ENCODE measurements around the gene PPP1R10. TPM values are rescaled to one million over a fixed set of nuclear protein-coding genes. Genes with fewer than 3 reads are reported as not detected.

PPP1R10 gene
- total RNA-seq, 1 donor from 2014 or later: 29.6 TPM

DNA sequence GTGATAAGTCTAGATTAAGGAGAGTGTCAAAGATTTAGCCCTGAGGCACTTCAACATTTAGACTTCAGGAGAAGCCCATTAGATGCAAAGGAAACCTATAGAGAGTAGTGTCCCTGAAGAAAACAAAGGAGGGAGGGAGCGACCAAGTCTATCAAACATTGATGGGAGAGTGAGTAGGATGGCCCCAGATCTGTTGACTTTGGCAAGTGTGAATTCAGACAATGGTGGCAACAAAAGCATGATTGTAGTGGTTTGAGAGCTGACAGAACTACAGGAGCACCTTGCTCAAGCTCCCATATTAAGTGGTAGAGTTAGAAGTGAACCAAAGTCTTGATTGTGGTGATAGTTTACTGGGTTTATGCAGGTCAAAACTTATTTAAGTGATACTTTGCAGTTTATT lies 46.8 kb downstream of the PPP1R10 start:
- ATAC-seq (ENCODE audit: poor library complexity): no peak
- intact Hi-C loops (cut with DNase I): no loop called here
- DNase-seq: no peak

DNA sequence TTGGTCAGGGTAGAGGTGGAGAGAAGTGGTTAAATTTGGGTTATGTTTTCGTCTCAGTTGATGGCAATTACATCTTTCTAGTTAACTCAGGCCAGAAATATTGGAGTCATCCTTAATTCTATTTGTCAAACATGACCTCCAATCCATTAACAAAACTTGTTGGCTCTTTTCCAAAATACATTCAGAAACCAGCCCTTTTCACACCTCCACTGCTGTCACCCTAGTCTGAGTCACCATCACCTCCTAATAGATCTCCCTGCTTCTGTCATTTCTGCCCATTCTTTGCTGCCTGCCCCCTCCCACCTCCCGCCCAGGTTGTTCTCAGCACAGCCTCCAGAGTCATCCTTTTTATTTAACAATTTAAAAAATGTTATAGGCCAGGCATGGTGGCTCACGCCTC lies 48.8 kb downstream of the PPP1R10 start:
- ATAC-seq (ENCODE audit: poor library complexity) (no peak), DNase-seq (no peak)
- intact Hi-C loops (cut with DNase I): no loop called here

DNA sequence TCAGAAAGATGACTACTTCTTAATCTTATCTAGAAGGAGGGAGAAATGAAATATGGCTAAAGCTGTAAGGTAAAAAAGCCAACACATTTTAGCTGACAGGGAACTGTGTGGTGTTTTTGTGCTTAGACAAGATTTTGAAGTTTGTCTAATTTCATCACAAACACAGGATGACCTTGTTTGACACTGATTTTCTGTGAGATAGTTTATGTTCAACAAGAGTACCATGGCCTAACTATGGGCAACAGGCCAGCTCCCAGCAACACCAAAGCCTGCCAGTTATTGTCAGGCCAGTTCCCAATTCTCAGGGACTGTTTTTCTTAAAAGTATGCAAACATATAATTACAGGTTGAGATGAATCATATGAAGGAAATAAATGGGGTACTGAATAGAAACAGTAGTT lies 51.3 kb downstream of the PPP1R10 start:
- intact Hi-C loops (cut with DNase I): no loop called here
- DNase-seq (no peak), ATAC-seq (ENCODE audit: poor library complexity) (no peak)

DNA sequence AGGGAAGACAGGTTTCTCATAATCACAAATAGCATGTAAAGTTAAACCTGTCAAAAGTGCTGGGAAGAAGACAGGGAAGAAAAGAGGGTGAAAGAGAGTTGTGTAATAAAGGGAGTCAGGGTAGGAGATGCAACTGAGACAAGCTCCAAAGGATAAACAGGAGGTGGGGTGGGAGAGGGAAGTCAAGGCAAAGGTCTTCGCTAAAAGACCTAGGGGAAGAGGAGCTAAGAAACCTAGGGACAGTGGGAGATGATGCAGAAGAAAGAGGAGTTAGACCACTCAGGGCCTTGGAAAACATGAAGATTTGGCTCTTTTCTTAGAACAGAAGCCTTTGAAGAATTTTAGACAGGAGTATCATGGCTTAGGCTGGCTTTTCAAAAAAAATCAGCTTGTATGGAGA lies 52.9 kb downstream of the PPP1R10 start:
- intact Hi-C loops (cut with DNase I): no loop called here
- ATAC-seq (ENCODE audit: poor library complexity): no peak

DNA sequence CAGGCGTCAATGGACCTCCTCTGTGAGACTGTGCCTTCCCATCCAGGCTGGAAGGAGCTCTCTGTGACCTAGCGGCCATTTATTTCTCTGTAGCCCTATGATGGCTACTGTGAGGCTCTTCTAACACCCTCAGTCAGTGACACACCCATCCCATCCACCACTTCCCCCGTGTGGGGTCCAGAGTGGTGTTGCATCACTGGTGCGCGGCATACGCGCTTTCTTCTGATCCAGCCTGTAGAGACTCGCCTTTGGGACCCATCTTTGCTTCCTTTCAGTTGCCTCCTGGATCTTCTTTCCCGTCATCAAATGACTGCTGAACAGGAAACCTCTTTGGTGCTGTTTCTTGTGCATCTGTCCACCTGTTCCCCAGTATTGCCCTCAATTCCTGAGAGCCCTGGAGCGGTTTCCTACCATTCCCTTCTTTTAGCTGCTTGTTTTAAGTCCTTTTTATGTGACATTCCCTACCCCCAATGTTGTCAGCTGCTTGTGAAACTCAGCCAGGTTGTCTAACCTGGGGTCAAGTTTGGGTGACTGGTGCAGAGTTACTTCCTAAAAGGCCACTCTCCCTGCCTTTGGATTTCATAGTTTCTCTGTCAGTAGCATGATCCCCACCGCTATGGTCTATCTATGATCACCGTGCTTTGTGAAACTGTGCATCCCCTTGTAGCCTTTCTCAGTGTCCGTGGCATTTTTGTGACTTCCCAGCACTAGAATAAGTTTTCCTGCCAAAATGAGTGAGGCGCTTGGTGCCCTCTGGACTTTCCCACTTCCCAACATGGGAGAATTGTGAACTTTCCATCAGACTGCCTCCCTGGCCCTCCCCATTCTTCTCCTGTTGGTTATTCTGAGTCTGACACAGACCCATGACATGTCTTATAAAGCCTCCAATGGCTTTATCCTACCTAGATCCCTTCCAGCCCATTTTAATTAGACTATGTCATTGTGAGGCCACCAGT lies 54.3 kb downstream of the PPP1R10 start:
- ATAC-seq (ENCODE audit: poor library complexity) (no peak), DNase-seq (no peak)
- intact Hi-C loops (cut with DNase I): no loop called here

More for the DNA sequence above, 52.9 kb downstream of the PPP1R10 start:
- DNase-seq: no peak

DNA sequence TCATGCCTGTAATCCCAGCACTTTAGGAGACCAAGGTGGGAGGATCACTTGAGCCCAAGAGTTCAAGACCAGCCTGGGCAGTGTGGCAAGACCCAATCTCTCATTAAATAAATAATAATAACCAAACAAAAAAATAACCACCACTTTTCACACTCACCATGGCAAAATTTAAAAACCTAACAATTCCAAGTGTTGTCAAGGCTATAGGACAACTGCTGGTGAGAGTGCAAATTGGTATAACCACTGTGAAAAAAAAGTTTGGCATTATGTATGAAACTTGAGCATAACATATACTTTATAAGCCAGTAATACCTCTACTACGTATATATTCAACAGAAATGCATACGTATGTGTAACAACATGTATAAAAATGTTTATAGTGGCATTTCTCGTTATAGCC lies 56.1 kb downstream of the PPP1R10 start:
- DNase-seq (no peak), ATAC-seq (ENCODE audit: poor library complexity) (no peak)
- intact Hi-C loops (cut with DNase I): no loop called here

DNA sequence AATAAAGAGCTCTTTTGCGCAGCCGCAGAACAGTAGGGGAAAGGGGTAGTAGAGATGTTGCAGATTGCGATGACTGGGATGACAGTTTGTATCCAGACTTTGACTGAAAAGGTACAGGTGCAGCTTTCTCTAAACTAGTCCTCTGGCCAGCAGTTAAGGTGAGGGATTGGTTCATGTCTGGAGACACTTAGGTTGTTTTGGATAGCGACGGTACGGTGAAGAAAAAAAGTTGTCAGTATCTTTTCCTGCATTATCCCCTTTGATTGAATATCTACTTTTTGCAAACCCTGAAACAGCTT lies 59.4 kb downstream of the PPP1R10 start:
- intact Hi-C loops (cut with DNase I): loop anchor here (5.0 kb wide), 1 partner anchor 160 kb away; the partner anchor contains the start of gene MDC1
- no peak for ATAC-seq (ENCODE audit: poor library complexity)
- DNase-seq: no peak

DNA sequence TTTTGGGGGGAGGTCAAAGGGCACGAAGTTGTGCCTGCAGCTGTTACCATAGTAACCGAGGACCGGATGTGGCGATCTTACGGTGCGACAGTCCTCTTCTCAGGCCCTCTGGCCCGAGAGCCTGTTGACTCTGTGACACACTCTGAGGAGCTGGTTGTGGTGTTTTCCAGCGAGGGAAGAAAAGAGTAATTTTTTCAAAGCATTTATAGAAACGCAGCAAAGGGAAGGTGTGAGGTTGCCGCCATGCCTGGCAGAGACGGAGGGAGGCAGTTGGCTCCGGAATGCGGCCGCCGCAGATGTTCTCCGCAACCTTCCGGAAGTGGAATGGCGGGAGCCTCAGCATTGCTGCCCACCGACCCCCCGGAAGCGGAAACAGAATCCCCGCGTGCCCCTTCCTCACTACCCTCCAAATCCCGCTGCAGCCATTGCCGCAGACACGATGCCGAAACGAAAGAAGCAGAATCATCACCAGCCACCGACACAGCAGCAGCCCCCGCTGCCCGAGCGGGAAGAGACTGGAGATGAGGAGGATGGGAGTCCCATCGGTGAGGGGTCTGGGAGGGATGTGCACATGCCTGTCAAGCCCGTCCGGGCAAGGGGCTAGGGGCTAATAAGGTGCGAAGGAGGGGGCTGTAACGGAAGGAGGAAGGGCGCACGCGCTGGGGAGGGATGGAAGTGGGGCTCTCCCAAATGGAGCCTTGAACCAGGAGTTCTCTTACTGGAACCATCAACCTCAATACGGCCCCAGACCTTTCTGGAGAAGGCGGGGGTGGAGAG lies 59.9 kb downstream of the PPP1R10 start, which contains the start of gene PRR3:
PRR3 (plus strand) TSS at position 390 of the 777 bp plus-strand sequence; CDS start at position 440, 50 bp downstream.
- intact Hi-C loops (cut with DNase I): loop anchor here (5.0 kb wide), 1 partner anchor 160 kb away; the partner anchor contains the start of gene MDC1
- DNase-seq (peak; percentile 91), ATAC-seq (ENCODE audit: poor library complexity) (peak; percentile 89)

DNA sequence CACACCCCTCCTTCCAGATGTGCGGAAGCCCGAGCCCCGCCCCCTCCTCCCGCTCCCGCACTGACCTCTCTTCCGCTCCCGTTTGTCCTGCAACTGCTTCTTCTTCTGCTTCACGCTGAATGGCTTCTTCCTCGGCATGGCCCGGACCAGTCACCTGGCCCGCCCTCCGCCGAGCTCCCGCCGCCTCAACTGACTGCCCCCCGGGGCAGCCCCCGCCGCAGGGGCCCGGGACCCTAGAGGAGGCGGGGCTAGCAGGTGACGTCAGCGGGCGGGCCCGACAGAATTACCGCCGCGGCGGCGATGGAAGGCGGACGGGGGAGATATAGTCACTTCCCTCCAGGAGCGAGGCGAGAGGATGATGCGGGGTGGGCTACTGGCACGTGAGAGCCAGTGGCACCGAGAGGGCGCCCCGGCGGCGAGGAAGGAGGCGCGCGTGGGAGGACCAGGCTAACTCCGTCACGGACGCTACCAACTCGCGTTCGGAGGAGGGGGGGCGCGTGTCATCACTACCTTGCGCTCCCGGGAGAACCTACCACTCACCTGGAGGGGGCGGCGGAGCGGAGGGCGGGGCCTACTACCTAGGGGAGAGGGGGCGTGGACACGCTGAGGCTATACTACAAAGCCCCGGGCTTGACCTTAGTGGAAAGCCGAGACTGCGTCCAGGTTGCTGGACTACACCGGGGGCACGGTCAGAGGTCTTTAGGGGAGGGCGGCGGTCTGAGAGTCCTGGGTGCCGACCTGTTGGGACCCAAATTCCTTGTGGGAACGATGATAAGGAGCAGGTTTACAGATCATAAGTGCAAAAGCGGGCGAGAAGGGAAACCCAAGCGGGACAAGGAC lies 60.8 kb downstream of the PPP1R10 start, which contains the start of gene GNL1:
GNL1 (minus strand) TSS at position 424 of the 840 bp plus-strand sequence; CDS start at position 138, 286 bp downstream.
- peak; percentile 96 for DNase-seq
- intact Hi-C loops (cut with DNase I): loop anchor here (5.0 kb wide), 1 partner anchor 161 kb away; the partner anchor contains the start of gene MDC1
- ATAC-seq (ENCODE audit: poor library complexity): peak; percentile 85

DNA sequence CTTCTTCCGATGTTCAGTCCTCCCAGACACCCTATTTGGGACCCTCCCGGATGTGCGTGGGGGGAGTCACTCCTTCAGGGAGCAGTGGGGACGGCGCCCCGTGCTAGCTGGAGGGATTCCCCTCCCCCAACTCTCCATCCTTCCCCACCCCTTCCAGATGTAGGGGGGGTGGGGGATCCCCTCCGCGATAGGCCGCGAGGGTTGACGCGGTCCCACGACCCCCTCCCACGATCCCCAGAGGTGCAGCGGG lies 61.3 kb downstream of the PPP1R10 start:
- ATAC-seq (ENCODE audit: poor library complexity): no peak
- intact Hi-C loops (cut with DNase I): loop anchor here (5.0 kb wide), 1 partner anchor 162 kb away; the partner anchor contains the start of gene MDC1
- no peak for DNase-seq

DNA sequence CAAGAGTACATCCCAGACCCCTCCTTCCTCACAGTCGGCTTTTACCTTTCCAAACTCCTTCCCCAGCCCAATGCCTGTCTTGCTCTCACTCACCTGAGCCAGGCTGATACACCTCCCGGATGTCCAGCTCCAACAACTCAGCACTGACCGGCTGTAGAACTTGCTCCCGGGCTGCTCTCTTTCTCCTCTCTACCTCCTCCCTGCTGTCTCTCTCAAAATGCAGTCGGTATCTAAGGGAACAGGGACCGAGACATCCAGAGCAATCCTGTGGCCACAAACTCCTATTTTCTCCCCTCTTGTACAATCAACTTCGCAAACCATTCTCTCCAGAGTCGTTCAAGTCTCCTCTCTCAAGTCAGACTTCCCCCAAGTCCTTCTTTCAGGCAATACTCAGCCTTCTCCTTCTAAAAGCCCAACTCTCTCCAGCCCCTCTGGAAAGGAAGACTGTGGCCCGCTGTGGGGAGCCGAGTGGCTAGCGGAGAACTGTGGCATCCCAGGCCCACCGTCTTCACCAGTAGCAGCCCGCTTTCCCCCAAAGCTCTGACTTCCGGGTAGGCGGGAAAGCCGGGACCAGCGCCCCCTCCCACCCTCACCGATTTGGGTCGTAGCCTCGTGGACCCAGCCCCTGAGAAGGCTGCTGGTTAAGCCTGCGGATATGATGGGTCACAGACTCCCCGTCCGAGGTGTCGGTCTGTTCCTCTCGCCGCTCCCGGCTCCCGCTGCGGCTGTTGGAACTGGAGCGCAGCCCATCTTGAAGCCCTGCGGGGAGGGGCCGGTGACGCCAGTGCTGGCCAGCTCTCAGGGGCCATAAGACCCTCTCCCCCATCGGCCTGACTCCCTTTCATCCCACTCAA lies 61.9 kb downstream of the PPP1R10 start:
- DNase-seq: peak; percentile 77
- intact Hi-C loops (cut with DNase I): loop anchor here (5.0 kb wide), 1 partner anchor 162 kb away; the partner anchor contains the start of gene MDC1
- peak; percentile 25 for ATAC-seq (ENCODE audit: poor library complexity)

DNA sequence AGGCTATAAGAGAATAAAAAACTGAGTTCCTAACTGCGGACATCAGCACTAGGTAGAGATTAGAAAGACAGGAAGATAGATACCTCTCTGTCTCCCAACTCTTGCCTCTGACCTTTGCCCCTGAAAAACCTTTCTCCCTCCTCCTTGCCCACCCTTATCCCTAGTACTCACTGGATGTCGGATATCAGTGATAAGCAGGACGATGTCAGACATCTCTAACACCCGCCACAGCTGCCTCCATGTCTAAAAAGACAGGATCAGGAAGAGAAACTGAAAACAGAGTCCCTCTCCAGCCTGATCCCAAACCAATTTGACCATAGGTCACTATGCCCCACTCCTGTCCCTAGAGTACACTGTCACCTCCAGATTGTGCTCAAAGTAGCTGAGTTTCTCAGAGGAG lies 62.6 kb downstream of the PPP1R10 start:
- DNase-seq (no peak), ATAC-seq (ENCODE audit: poor library complexity) (no peak)
- intact Hi-C loops (cut with DNase I): no loop called here

Small RNA genes lying within 50 kb of the gene (microRNA-seq; reads per million reads assigned to microRNA genes)
- gene MIR877: 7.1 reads per million, percentile 20 among the genes with 10 or more reads in this experiment

Other genes starting within 250 kb of the PPP1R10 start
- 145 TPM for gene HLA-E, start 127.7 kb downstream of the PPP1R10 start, total RNA-seq
- 17.6 TPM for gene GNL1, start 60.8 kb downstream of the PPP1R10 start, total RNA-seq
- 1.4 TPM for gene PRR3, start 59.9 kb downstream of the PPP1R10 start, total RNA-seq
- 32.5 TPM for gene ABCF1, start 45.8 kb downstream of the PPP1R10 start, total RNA-seq
- gene MRPS18B, start 597 bp upstream of the PPP1R10 start, total RNA-seq: 124 TPM
- 1.7 TPM for gene ATAT1, start 9.6 kb upstream of the PPP1R10 start, total RNA-seq
- 58.3 TPM for gene C6orf136, start 29.9 kb upstream of the PPP1R10 start, total RNA-seq
- 20.5 TPM for gene DHX16, start 55.8 kb upstream of the PPP1R10 start, total RNA-seq
- gene PPP1R18, start 69.4 kb upstream of the PPP1R10 start, total RNA-seq: 13.4 TPM
- gene NRM, start 73.7 kb upstream of the PPP1R10 start, total RNA-seq: 3.2 TPM
- 16.4 TPM for gene MDC1, start 100.0 kb upstream of the PPP1R10 start, total RNA-seq
- gene TUBB, start 103.1 kb upstream of the PPP1R10 start, total RNA-seq: 179 TPM
- 207 TPM for gene FLOT1, start 125.4 kb upstream of the PPP1R10 start, total RNA-seq
- gene IER3, start 127.3 kb upstream of the PPP1R10 start, total RNA-seq: 11.4 TPM